Activated B cell treated with CpG ODN at 0.5 μM for 24 hours (primary cell): ENCODE measurements around the gene ANKRD63. TPM values are rescaled to one million over a fixed set of nuclear protein-coding genes. Genes with fewer than 3 reads are reported as not detected.

ENCODE experiments used
- ATAC-seq: fragments of 200-7000 bp; cut with Tn5 transposase; one replicate; pipeline ENCODE4 v1.10.0; 2021; ENCODE audit warnings: low read depth, mild to moderate bottlenecking, moderate library complexity
- CTCF ChIA-PET: fragments of 350-600 bp; sonication (Branson Sonifier 250); formaldehyde crosslinking; loops from one replicate; lab custom pipeline; 2021; ENCODE audit warnings: antibody characterized with exemption; lab: Charles Lee
- POLR2A ChIA-PET: fragments of 350-600 bp; sonication (Branson Sonifier 250); formaldehyde crosslinking; loops from one replicate; lab custom pipeline; 2021; ENCODE audit warnings: antibody characterized with exemption; lab: Charles Lee
- DNase-seq: peaks from one replicate; pipeline ENCODE4 v3.0.0; 2022
- H3K27ac Mint-ChIP-seq: one replicate; pipeline ENCODE4 v1.8.0; 2020; ENCODE audit warnings: mixed read lengths
- H3K27me3 Mint-ChIP-seq: one replicate; pipeline ENCODE4 v1.8.0; 2021; ENCODE audit warnings: mixed read lengths
- H3K36me3 Mint-ChIP-seq: one replicate; pipeline ENCODE4 v1.8.0; 2021; ENCODE audit warnings: low read depth, mixed read lengths
- H3K4me1 Mint-ChIP-seq: one replicate; pipeline ENCODE4 v1.8.0; 2021; ENCODE audit warnings: mixed read lengths
- H3K4me3 Mint-ChIP-seq: one replicate; pipeline ENCODE4 v1.8.0; 2020; ENCODE audit warnings: mild to moderate bottlenecking, mixed read lengths
- H3K9me3 Mint-ChIP-seq: one replicate; pipeline ENCODE4 v1.8.0; 2020; ENCODE audit warnings: mixed read lengths
- intact Hi-C: fragments of 100-400 bp; cut with micrococcal nuclease; formaldehyde crosslinking; loops from one replicate; pipeline ENCODE4 v1.15.1; 2024
- total RNA-seq: library from RNA; stranded (reverse); gene quantifications from 2 replicates; pipeline ENCODE4 v1.2.3, GENCODE V29; 2022
- TF ChIP-seq, protein P1 (sequence below): fragments of 200-600 bp; IDR thresholded peaks from one replicate; pipeline ENCODE4 v1.8.0; 2022; ENCODE audit warnings: antibody characterized with exemption, mild to moderate bottlenecking

Gene ANKRD63
- total RNA-seq, 1 donor from 2014 or later, result not detected

DNA sequence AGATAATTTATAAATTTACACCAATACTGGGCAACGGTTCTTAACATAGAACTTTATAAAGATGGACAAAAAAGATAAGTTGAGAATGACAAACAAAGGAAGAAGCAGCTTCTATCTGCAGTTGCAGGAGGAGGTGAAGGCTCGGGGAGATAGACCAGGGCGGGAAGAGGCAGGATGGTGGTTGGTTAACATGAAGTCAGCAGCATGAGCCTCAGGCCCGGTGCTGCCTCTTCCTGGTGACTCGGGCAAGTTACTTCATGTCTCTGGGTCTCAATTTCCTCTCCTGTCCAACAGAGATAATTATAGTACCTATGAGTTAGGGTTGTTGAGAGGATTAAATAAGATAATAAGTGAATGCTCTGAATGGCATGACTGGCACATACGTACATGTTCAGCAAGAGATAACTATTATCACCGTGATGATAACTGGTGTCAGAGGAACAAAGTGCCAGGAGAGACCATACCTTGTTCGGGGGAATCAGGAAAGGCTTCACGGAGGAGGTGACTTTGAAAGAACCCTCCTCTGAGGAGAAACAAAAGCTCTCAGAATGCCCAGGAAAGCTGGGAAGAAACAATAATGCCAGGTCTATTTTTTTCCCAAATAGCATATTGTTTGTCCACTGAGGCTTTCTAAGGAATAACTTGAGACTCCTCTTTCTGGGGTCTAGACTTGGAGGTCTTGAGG is 39.6 kb downstream of the ANKRD63 start:
- Mint-ChIP-seq H3K9me3 (no peaks in the 10 kb centered on the region), H3K27ac (no peak overlapping the region), H3K27me3 (peaks cover 12% of the 10 kb centered on the region), H3K4me1 (peaks cover 13% of the 10 kb centered on the region), H3K36me3 (no peaks in the 10 kb centered on the region), H3K4me3 (no peak overlapping the region)
- no peak for DNase-seq
- no peak for ATAC-seq
- POLR2A ChIA-PET, result no interaction called here
- intact Hi-C loops, result no loop called here
- CTCF ChIA-PET, result interaction anchor here (1.2 kb wide), 1 partner anchor 31 kb away, joined by 4 read pairs; no protein-coding TSS in a partner anchor
- TF ChIP-seq, protein P1, sequence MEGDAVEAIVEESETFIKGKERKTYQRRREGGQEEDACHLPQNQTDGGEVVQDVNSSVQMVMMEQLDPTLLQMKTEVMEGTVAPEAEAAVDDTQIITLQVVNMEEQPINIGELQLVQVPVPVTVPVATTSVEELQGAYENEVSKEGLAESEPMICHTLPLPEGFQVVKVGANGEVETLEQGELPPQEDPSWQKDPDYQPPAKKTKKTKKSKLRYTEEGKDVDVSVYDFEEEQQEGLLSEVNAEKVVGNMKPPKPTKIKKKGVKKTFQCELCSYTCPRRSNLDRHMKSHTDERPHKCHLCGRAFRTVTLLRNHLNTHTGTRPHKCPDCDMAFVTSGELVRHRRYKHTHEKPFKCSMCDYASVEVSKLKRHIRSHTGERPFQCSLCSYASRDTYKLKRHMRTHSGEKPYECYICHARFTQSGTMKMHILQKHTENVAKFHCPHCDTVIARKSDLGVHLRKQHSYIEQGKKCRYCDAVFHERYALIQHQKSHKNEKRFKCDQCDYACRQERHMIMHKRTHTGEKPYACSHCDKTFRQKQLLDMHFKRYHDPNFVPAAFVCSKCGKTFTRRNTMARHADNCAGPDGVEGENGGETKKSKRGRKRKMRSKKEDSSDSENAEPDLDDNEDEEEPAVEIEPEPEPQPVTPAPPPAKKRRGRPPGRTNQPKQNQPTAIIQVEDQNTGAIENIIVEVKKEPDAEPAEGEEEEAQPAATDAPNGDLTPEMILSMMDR, result no peak

DNA sequence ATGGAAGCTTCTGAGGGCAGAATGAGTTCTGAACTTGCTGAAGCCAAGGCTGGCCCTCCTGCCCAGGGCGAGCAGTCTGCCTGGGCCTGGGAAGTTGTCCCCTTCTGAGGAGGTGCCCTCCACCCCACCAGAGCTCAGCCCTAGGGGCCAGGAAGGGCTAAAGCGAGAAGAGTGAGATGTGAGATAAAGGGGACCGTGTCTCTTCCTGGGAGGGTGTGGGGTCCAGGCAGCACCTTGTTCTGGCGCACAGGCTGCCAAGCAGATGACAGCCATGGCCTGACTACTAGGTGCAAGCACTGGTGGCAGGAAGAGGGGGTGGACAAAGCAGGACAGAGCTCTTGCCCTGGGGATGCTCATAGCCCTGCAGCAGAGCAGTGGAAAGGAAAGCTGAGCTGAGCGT is 40.3 kb downstream of the ANKRD63 start:
- DNase-seq (no peak), ATAC-seq (no peak)
- Mint-ChIP-seq H3K27ac (no peak overlapping the region), H3K4me1 (peaks cover 18% of the 10 kb centered on the region), H3K4me3 (no peak overlapping the region), H3K9me3 (no peaks in the 10 kb centered on the region), H3K36me3 (no peaks in the 10 kb centered on the region), H3K27me3 (peaks cover 12% of the 10 kb centered on the region)
- POLR2A ChIA-PET, result no interaction called here
- TF ChIP-seq, protein P1, result no peak
- intact Hi-C loops, result no loop called here
- CTCF ChIA-PET, result no interaction called here

DNA sequence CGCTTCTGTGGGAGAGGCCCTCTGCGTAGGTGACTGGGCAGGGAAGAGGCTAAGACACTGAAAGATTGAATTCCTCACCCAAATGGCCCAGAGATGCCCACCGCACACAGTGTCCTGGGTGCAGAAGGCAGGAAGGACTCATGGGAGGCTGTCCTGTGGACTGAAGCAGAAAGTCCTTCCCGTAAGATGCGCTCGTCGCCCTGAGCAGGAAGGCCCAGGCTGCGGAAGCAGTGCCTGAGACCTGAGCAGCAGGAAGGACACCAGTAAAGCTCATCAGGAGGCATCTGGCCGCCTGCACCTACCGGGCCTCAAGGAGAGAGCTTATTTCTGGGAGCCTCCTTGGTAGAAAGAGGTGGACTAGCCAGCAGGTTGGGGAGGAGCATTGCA is 40.7 kb downstream of the ANKRD63 start:
- intact Hi-C loops, result no loop called here
- POLR2A ChIA-PET, result no interaction called here
- no peak overlapping the region for H3K4me3 Mint-ChIP-seq

DNA sequence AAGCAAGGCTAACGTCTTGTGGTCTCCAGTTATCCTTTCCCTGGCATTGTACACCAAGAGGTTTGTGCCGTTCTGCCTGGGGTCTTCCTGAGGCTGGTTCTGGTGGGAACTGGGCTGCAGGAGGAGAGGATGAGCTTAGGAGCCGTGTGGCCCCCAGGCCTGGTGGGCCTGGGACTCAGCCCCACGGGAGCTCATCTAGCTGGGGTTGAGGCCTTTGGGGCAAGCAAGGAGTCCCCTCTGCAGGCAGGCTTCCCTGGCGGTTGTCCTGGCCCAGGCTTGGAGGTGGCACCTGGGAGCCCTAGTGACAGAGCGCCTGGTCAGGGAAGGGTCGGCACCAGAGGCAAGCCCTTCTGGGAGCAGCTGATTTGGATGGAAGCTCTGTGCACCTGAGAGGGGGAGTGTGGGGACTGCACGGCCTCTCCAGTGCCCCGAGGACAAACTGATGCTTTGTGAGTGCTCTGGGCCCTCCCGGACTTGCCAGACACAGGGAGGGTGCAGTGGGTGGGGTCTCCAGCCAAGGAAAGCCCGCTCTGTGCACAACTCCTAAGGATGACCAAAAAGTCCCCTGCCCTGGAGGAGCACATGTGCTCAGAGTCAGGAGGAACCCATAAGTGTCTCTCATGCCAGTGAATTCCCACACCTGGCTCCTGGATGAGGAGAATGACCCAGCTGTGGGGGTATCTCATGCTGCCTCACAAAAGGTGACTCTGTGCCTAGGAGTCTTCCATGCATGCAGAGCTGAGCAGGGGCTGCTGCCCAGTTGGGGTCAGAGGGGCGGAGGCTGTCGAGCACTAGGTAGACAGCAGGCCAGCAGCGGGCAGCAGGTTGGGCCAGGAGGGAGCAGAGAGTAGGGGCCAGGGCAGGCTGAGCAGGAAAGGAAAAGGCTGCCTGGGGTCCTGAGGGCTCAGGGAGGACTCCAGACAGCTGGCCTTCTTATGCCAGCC is 41.3 kb downstream of the ANKRD63 start:
- H3K36me3 Mint-ChIP-seq, result no peaks in the 10 kb centered on the region
- CTCF ChIA-PET, result no interaction called here
- DNase-seq (no peak), ATAC-seq (no peak)
- H3K9me3 Mint-ChIP-seq, result no peaks in the 10 kb centered on the region
- H3K4me3 Mint-ChIP-seq, result no peak overlapping the region
- TF ChIP-seq, protein P1, result no peak
- no peak overlapping the region for H3K27ac Mint-ChIP-seq
- peaks cover 18% of the 10 kb centered on the region for H3K4me1 Mint-ChIP-seq
- peaks cover 12% of the 10 kb centered on the region for H3K27me3 Mint-ChIP-seq
- POLR2A ChIA-PET, result interaction anchor here (1.1 kb wide), 1 partner anchor 17 kb away, joined by 3 read pairs; no protein-coding TSS in a partner anchor
- intact Hi-C loops, result no loop called here

More for the DNA sequence above, 40.7 kb downstream of the ANKRD63 start:
- Mint-ChIP-seq H3K9me3 (no peaks in the 10 kb centered on the region), H3K4me1 (peaks cover 18% of the 10 kb centered on the region), H3K27ac (no peak overlapping the region), H3K36me3 (no peaks in the 10 kb centered on the region), H3K27me3 (peaks cover 12% of the 10 kb centered on the region)
- CTCF ChIA-PET, result no interaction called here
- TF ChIP-seq, protein P1, result no peak
- ATAC-seq, result no peak
- DNase-seq, result no peak
